Measurements from ENCODE around the gene KBTBD13. TPM values are rescaled to one million over a fixed set of nuclear protein-coding genes. Genes with fewer than 3 reads are reported as not detected.

The KBTBD13 gene
- total RNA-seq, 1 experiment from 2014 or later: not detected

- no peaks in the 10 kb centered on the region for H3K9me3 Mint-ChIP-seq (ENCODE audit: unreplicated experiment)
- no peak overlapping the region for H3K27ac Mint-ChIP-seq (ENCODE audit: low read depth, unreplicated experiment)
- DNase-seq (ENCODE audit: unreplicated experiment): no peak
- H3K4me3 Mint-ChIP-seq (ENCODE audit: unreplicated experiment): no peak overlapping the region
- intact Hi-C loops (cut with micrococcal nuclease): no loop called here
- no peak for TF ChIP-seq CTCF (IDR thresholded peaks at IDR 0.05; ENCODE audit: unreplicated experiment)
- POLR2A ChIA-PET: no interaction called here
- CTCF ChIA-PET: interaction anchor here (0.6 to 1.9 kb wide), 2 partner anchors 14 to 17 kb away, joined by 3 to 4 read pairs; no protein-coding TSS in a partner anchor
- H3K4me1 Mint-ChIP-seq (ENCODE audit: insufficient read depth, unreplicated experiment): peaks cover 6% of the 10 kb centered on the region
- no peaks in the 10 kb centered on the region for H3K36me3 Mint-ChIP-seq (ENCODE audit: insufficient read depth, unreplicated experiment)
- H3K27me3 Mint-ChIP-seq (ENCODE audit: insufficient read depth, unreplicated experiment): peaks cover 35% of the 10 kb centered on the region
- no TSS peak for BruUV-seq (replicated peaks)
These were observed 8.2 kb upstream of the KBTBD13 start for GRCh38 chr15:65068403-65068788.

GRCh38 chr15:65069179-65069578 lies 7.4 kb upstream of the KBTBD13 start:
- H3K4me1 Mint-ChIP-seq (ENCODE audit: insufficient read depth, unreplicated experiment): peaks cover 6% of the 10 kb centered on the region
- no peak overlapping the region for H3K27ac Mint-ChIP-seq (ENCODE audit: low read depth, unreplicated experiment)
- POLR2A ChIA-PET: no interaction called here
- H3K4me3 Mint-ChIP-seq (ENCODE audit: unreplicated experiment): no peak overlapping the region
- no peak for TF ChIP-seq CTCF (IDR thresholded peaks at IDR 0.05; ENCODE audit: unreplicated experiment)
- no peaks in the 10 kb centered on the region for H3K36me3 Mint-ChIP-seq (ENCODE audit: insufficient read depth, unreplicated experiment)
- BruUV-seq (replicated peaks): no TSS peak
- H3K9me3 Mint-ChIP-seq (ENCODE audit: unreplicated experiment): no peaks in the 10 kb centered on the region
- intact Hi-C loops (cut with micrococcal nuclease): no loop called here
- no peak for DNase-seq (ENCODE audit: unreplicated experiment)
- H3K27me3 Mint-ChIP-seq (ENCODE audit: insufficient read depth, unreplicated experiment): peaks cover 35% of the 10 kb centered on the region
- CTCF ChIA-PET: interaction anchor here (0.6 to 1.9 kb wide), 5 partner anchors 13 to 111 kb away, joined by 3 to 5 read pairs (median 4); no protein-coding TSS in a partner anchor

- no peak for DNase-seq (ENCODE audit: unreplicated experiment)
- no peak for TF ChIP-seq CTCF (IDR thresholded peaks at IDR 0.05; ENCODE audit: unreplicated experiment)
- ChIA-PET POLR2A (interaction anchor here (0.8 to 1.0 kb wide), 2 partner anchors 14 to 18 kb away, joined by 3 read pairs; no protein-coding TSS in a partner anchor), CTCF (interaction anchor here (0.6 to 1.9 kb wide), 5 partner anchors 13 to 111 kb away, joined by 3 to 5 read pairs (median 4); no protein-coding TSS in a partner anchor)
- Mint-ChIP-seq H3K4me3 (ENCODE audit: unreplicated experiment) (no peak overlapping the region), H3K27me3 (ENCODE audit: insufficient read depth, unreplicated experiment) (peaks cover 35% of the 10 kb centered on the region), H3K9me3 (ENCODE audit: unreplicated experiment) (no peaks in the 10 kb centered on the region), H3K4me1 (ENCODE audit: insufficient read depth, unreplicated experiment) (peaks cover 6% of the 10 kb centered on the region), H3K27ac (ENCODE audit: low read depth, unreplicated experiment) (no peak overlapping the region), H3K36me3 (ENCODE audit: insufficient read depth, unreplicated experiment) (no peaks in the 10 kb centered on the region)
- intact Hi-C loops (cut with micrococcal nuclease): no loop called here
- no TSS peak for BruUV-seq (replicated peaks)
These were observed 6.6 kb upstream of the KBTBD13 start for GRCh38 chr15:65069779-65070546.

GRCh38 chr15:65071381-65071811 lies 5.2 kb upstream of the KBTBD13 start:
- POLR2A ChIA-PET: no interaction called here
- peaks cover 6% of the 10 kb centered on the region for H3K4me1 Mint-ChIP-seq (ENCODE audit: insufficient read depth, unreplicated experiment)

More at GRCh38 chr15:65071381-65071811, 5.2 kb upstream of the KBTBD13 start:
- H3K4me3 Mint-ChIP-seq (ENCODE audit: unreplicated experiment): no peak overlapping the region
- peaks cover 23% of the 10 kb centered on the region for H3K27me3 Mint-ChIP-seq (ENCODE audit: insufficient read depth, unreplicated experiment)
- no peaks in the 10 kb centered on the region for H3K9me3 Mint-ChIP-seq (ENCODE audit: unreplicated experiment)
- BruUV-seq (replicated peaks): no TSS peak
- intact Hi-C loops (cut with micrococcal nuclease): no loop called here
- TF ChIP-seq CTCF (IDR thresholded peaks at IDR 0.05; ENCODE audit: unreplicated experiment): no peak
- no peak for DNase-seq (ENCODE audit: unreplicated experiment)
- no peaks in the 10 kb centered on the region for H3K36me3 Mint-ChIP-seq (ENCODE audit: insufficient read depth, unreplicated experiment)
- no peak overlapping the region for H3K27ac Mint-ChIP-seq (ENCODE audit: low read depth, unreplicated experiment)
- CTCF ChIA-PET: no interaction called here
